ENCODE data around the gene TOR4A.

Gene TOR4A

GRCh38 chr9:137321726-137322361 is 44.3 kb downstream of the TOR4A start:
- no peaks in the 10 kb centered on the region for H3K79me2 ChIP-seq
- H3K27me3 ChIP-seq (ENCODE audit: control insufficient read depth, insufficient read depth, low read length): no peaks in the 10 kb centered on the region
- no peaks in the 10 kb centered on the region for H3K4me1 ChIP-seq
- H3K4me3 ChIP-seq (ENCODE audit: low read depth, low read length): no peak overlapping the region
- no peak overlapping the region for H3K9ac ChIP-seq
- no peaks in the 10 kb centered on the region for H3K9me3 ChIP-seq (ENCODE audit: control insufficient read depth, low read length)
- H3K36me3 ChIP-seq (ENCODE audit: control insufficient read depth, insufficient read depth, low read length): no peaks in the 10 kb centered on the region
- TF ChIP-seq CTCF (IDR thresholded peaks at IDR 0.05): no peak
- no peak overlapping the region for H3K27ac ChIP-seq
- H3K4me2 ChIP-seq (ENCODE audit: low read length): no peak overlapping the region
- H2AFZ ChIP-seq: no peak overlapping the region

- Histone ChIP-seq H3K4me1 (no peaks in the 10 kb centered on the region), H3K79me2 (no peaks in the 10 kb centered on the region), H2AFZ (no peak overlapping the region), H3K9me3 (ENCODE audit: control insufficient read depth, low read length) (no peaks in the 10 kb centered on the region), H3K9ac (no peak overlapping the region), H3K4me3 (ENCODE audit: low read depth, low read length) (no peak overlapping the region), H3K27me3 (ENCODE audit: control insufficient read depth, insufficient read depth, low read length) (no peaks in the 10 kb centered on the region), H3K36me3 (ENCODE audit: control insufficient read depth, insufficient read depth, low read length) (no peaks in the 10 kb centered on the region), H3K27ac (no peak overlapping the region), H3K4me2 (ENCODE audit: low read length) (no peak overlapping the region)
- TF ChIP-seq CTCF (IDR thresholded peaks at IDR 0.05): no peak
Observed at GRCh38 chr9:137323531-137324331, 46.2 kb downstream of the TOR4A start.

GRCh38 chr9:137325124-137325523 is 47.6 kb downstream of the TOR4A start:
- H2AFZ ChIP-seq: no peak overlapping the region
- no peak for TF ChIP-seq CTCF (IDR thresholded peaks at IDR 0.05)
- H3K9me3 ChIP-seq (ENCODE audit: control insufficient read depth, low read length): no peaks in the 10 kb centered on the region
- H3K4me1 ChIP-seq: no peaks in the 10 kb centered on the region
- H3K36me3 ChIP-seq (ENCODE audit: control insufficient read depth, insufficient read depth, low read length): no peaks in the 10 kb centered on the region
- no peaks in the 10 kb centered on the region for H3K79me2 ChIP-seq
- H3K9ac ChIP-seq: no peak overlapping the region
- H3K4me2 ChIP-seq (ENCODE audit: low read length): no peak overlapping the region
- H3K27ac ChIP-seq: no peak overlapping the region
- H3K4me3 ChIP-seq (ENCODE audit: low read depth, low read length): no peak overlapping the region
- H3K27me3 ChIP-seq (ENCODE audit: control insufficient read depth, insufficient read depth, low read length): no peaks in the 10 kb centered on the region

GRCh38 chr9:137325799-137326198 is 48.3 kb downstream of the TOR4A start:
- Histone ChIP-seq H3K9me3 (ENCODE audit: control insufficient read depth, low read length) (no peaks in the 10 kb centered on the region), H3K4me1 (no peaks in the 10 kb centered on the region), H3K4me3 (ENCODE audit: low read depth, low read length) (no peak overlapping the region), H3K9ac (no peak overlapping the region), H3K4me2 (ENCODE audit: low read length) (no peak overlapping the region), H2AFZ (no peak overlapping the region), H3K36me3 (ENCODE audit: control insufficient read depth, insufficient read depth, low read length) (no peaks in the 10 kb centered on the region), H3K79me2 (no peaks in the 10 kb centered on the region), H3K27me3 (ENCODE audit: control insufficient read depth, insufficient read depth, low read length) (no peaks in the 10 kb centered on the region), H3K27ac (no peak overlapping the region)
- no peak for TF ChIP-seq CTCF (IDR thresholded peaks at IDR 0.05)
